Colon (tissue), 2 donors: ENCODE results near the gene DDX54.
"Not testable (repeated sequence)": the region's sequence is repeated elsewhere in the genome, so short reads cannot be mapped to it uniquely, and the experiment has no call there.

Source experiments
- FAIRE-seq: peaks from 2 replicates; lab custom pipeline; 2012; peaks lifted over from hg19 to GRCh38; lab: Jason Lieb, UNC
- donor health status: control.
- donor health status: control.

Gene DDX54

DNA sequence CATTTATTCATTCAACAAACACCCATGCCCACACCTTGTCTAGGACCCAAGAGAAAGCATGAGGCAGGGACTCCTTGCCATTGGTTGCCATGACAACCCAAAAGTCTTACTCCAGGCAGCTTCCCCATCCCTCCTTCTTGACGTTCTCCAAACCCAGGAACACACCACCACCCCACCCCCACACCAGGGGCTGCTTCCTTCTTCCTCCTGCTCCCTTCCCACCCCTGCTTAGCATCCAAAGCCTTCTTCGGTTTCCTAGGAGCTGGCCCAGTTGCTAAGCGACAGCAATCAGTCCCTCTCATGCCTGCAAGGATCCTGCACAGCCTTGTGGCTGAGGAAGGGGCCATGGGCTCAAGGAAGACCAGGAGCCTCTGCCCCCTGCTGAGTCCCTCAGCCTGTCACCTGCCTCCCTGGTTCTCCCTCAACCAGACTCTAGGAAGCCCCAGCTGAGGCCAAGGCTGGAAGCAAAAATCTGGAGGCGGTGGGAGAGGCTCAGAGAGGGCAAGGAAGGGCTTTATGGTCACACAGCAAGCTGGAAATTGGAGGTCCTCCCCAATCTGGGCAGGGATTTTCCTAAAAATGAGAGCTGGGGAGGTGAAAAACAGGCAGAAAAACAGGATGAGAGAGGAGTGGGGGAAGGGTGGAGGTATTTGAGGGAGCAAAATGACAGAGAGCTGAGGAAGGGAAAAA, 65.2 kb downstream of the DDX54 start:
- no peak for FAIRE-seq

- no peak for FAIRE-seq
Observed at GRCh38 chr12:113118142-113118541, 67.1 kb downstream of the DDX54 start.

DNA sequence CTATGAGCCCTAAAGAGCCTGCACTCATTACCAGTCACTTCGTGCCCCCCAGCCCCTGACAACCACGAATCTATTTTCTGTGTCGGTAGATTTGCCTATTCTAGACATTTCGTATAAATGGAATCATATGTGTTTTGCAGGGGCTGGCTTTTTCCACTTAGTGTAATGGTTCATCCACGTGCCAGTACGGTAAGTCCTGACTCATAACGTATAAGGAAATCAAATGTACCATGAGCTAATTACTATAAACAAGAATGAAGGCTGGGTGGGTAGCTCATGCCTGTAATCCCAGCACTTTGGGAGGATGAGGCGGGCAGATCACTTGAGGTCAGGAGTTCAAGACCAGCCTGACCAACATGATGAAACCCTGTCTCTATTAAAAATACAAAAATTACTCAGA, 67.6 kb downstream of the DDX54 start:
- not testable (repeated sequence) for FAIRE-seq

GRCh38 chr12:113116875-113117274, 68.4 kb downstream of the DDX54 start:
- no peak for FAIRE-seq

- no peak for FAIRE-seq
Observed at GRCh38 chr12:113115455-113116126, 69.7 kb downstream of the DDX54 start.

DNA sequence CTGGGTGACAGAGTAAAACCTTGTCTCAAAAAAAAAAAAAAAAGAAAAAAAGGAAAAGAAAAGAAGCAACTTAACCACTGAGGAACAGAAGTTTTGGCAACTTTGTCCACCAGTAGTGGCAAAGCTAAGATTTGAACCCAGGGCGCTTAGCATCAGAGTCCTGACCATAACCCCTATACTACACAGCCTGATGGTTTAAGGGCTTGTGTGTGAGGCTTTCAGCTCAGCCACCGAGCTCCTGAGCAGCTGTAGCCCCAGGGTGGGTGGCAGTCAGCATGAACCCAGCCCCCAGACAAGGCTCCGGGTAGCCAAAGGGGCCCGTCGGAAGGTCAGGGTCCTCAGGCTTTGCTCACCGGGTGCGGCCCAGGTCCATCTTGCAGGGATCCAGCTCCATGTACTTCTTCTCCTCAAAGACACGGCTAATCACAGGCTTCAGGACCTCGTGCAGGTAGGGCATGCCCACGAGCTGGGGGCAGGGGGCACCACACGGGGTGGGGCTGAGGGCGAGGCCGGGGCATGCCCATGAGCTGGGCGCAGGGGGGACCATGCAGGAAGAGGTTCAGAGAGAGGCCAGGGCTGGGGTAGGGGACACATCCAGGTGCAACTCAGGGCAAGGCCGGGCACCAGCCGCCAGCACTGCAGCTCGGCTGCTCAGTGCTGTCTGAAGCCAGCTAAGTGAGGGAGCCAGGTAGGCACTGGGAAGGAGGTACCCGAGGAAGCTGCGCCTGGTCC, 70.7 kb downstream of the DDX54 start:
- FAIRE-seq, result no peak

DNA sequence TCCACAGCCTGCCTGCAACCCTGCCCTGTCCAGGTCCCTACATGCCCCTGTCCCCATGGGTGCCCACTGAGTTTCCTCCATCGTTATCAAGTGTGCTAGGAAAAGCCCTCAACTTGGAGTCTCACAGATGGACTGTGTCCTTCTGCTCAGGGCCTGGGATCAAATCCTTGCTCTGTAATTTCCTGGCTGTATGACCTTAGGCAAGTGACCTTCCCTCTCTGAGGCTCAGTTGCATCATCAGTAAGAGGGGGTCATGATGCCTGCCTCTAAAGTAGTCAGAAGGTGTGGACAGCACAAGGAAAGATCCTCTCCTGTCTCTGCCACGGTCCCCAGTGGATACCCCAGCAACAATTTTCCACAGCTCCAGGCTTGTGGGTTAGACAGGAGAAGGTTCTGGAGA, 71.9 kb downstream of the DDX54 start:
- no peak for FAIRE-seq

DNA sequence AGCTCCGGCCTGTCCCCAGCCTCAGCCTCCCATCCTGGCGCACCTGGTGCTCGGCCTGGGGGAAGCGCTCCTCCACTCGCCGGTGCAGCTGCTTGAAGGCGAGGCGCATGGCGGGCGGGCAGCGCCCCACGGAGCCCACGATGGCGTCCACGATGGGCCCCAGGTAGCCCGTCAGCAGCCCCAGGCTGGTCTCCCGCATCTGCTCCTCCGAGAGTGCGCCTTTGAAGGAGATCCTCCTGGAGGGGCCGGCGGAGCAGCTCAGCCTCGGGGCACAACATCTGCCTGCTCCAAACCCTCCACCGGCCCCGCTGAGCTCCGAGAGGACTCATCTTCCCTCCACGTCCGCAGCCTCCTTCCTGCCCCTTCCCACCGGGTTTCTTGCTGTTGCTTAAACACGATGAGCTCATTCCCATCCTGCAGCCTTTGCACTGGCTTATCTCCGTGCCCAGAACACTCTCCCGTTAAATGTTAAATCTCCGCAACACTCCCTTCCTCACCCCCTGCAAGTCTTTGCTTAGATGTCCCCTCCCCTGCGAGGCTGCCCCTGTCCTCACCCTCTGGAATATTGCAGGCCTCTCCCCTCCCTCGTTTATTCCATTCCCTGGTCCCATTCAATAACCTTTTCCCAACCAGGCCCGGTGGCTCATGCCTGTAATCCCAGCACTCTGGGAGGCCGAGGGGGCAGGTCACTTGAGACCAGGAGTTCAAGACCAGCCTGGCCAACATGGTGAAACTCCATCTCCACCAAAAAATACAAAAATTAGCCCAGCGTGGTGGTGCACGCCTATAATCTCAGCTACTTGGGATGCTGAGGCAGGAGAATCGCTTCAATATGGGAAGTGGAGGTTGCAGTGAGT, 73.0 kb downstream of the DDX54 start:
- FAIRE-seq, result no peak

DNA sequence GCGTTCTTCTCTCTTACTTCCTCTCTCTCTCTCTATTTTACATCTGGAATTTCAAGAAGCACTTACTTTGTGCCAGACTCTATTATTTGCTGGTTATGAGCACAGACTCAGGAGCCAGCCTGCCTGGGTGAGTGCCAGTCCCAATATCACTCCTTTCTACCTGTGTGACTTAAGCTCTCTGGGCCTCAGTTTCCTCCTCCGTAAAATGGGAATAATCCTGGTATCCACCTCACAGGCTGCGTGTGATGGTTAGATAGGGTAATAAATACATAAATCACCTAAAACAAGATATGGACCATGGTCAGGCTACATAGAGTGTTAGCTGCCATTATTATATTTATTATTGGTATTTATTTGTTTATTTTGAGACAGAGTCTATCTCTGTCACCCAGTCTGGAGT, 74.0 kb downstream of the DDX54 start:
- FAIRE-seq, result no peak

DNA sequence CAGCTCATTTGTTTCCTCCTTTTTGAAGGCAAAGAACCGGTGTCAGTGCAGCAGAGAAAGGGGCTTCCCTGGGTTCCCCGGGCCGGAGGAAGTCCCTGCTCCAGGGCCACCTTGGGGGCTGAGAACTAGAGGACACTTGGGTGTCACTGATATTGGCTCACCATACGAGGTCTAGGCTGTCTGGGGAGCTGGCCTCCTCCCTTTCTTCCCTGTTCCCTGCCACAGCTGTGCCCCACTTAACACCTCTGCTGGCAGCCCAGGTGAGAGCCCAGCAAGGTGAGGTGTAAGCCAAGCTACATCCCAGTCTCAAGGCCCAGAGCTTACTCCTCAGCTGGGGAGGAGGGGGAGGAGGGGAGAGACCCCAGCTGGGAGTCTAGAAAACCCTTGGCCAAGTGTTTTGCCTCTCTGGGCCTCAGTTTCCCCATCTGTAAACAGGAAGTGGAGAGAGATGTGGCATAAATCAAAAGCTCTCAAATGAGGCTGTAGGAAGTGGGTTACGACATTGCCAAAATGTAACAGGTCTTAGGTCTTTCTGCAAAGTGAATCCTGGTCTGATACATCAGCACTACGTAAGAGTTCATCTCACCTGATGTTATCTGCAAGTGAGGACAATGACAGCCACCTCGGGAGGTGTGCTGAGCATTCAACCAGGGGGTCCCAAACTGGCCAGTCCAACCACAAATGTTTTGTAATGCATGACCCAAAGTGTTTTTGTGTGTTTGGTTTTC, 75.2 kb downstream of the DDX54 start:
- FAIRE-seq, result no peak

GRCh38 chr12:113109360-113109759, 75.9 kb downstream of the DDX54 start:
- FAIRE-seq, result no peak

DNA sequence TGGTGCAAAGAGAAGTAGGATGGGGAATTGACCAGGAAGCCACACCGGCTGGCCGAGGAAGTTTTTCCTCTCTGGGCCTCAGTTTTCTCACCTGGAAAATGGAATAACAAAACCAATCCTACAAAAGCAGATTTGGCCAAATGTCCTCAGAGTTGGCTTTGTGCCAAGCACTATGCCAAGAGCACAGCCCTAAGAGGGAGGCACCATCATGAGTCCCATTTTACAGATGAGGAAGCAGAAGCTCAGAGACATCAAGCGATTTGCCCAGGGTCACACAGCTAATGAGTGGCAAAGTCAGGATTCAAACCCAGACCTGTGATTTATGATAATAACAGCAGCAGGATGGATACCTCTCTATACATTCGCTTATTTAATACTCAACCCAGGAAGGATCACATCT, 77.0 kb downstream of the DDX54 start:
- no peak for FAIRE-seq
